K562 (cell line): Measurements from ENCODE around the gene STK11. TPM values are rescaled to one million over a fixed set of nuclear protein-coding genes. Genes with fewer than 3 reads are reported as not detected.
A peak's percentile ranks its signal among the peaks of the same experiment; 100 is the strongest.

Source experiments
- FIP1L1 ChIP-seq: fragments of 200-400 bp; formaldehyde crosslinking; IDR thresholded peaks from 2 replicates; pipeline ENCODE4 v1.6.1; 2018; ENCODE audit warnings: mild to moderate bottlenecking, low read depth, low read length; ENCODE audit not compliant: poor library complexity, severe bottlenecking
- MTA1 ChIP-seq: fragments of 450-650 bp; IDR thresholded peaks from 2 replicates; pipeline ENCODE4 v1.6.1; 2017; ENCODE audit warnings: borderline replicate concordance
- NFIC ChIP-seq: fragments of 450-650 bp; IDR thresholded peaks from 2 replicates; pipeline ENCODE4 v1.6.1; 2017; ENCODE audit warnings: mild to moderate bottlenecking, inconsistent platforms
- NR2C2 ChIP-seq, 2 experiments: fragments of 200-800 bp in 1 of 2; sonication (Bioruptor generic) in 1 of 2; sonication (generic) in 1 of 2; formaldehyde crosslinking in 1 of 2; IDR thresholded peaks; 2 replicates each; pipeline versions ENCODE4 v1.6.1 to v1.8.0; 2016 to 2022; ENCODE audit warnings: mild to moderate bottlenecking in 1 of 2, missing compliant biosample characterization in 1 of 2, missing genetic modification characterization in 1 of 2, missing genetic modification reagents in 1 of 2
- NRF1 ChIP-seq, 2 experiments: fragments of 450-650 bp; IDR thresholded peaks in 1 of 2; conservative IDR thresholded peaks in 1 of 2; 2 replicates each; pipeline ENCODE4 v1.6.1; 2014; ENCODE audit warnings: mild to moderate bottlenecking in 2 of 2
- ZNF263 ChIP-seq: sonication (generic); formaldehyde crosslinking; IDR thresholded peaks from 2 replicates; pipeline ENCODE4 v1.8.0; 2022; ENCODE audit warnings: mild to moderate bottlenecking, missing genetic modification reagents, borderline replicate concordance
- polyA plus RNA-seq, 8 experiments: library from polyadenylated mRNA; depleted of rRNA in 4 of 8; stranded (reverse) in 5 of 8; unstranded in 3 of 8; fragments of >200 nt; fragmentation: Nextera tagmentation in 2 of 8; fragmentation: Illumina TruSeq in 1 of 8; extraction: Ambion mirVana in 2 of 8; extraction: Trizol in 1 of 8; gene quantifications; 2 replicates each; pipeline versions ENCODE4 v1.2.1 to v1.2.3, GENCODE V29; 2011 to 2014; ENCODE audit warnings: inconsistent platforms in 1 of 8, missing spikeins in 1 of 8
- total RNA-seq, 7 experiments: library from RNA; depleted of rRNA in 6 of 7; stranded (reverse); fragments of >200 nt in 6 of 7; fragmentation: Illumina TruSeq in 2 of 7; extraction: Trizol in 2 of 7; gene quantifications; 2 replicates each; pipeline versions ENCODE4 v1.2.1 to v1.2.3, GENCODE V29; 2011 to 2021; ENCODE audit warnings: low replicate concordance in 1 of 7
- TF ChIP-seq, protein P1 (sequence below): fragments of 250-450 bp; sonication (Bioruptor Pico); IDR thresholded peaks from 2 replicates; pipeline ENCODE4 v1.4.0; 2020; ENCODE audit warnings: mild to moderate bottlenecking
- TF ChIP-seq, protein P2 (sequence below): fragments of 200-800 bp; sonication (Bioruptor generic); IDR thresholded peaks from 2 replicates; pipeline ENCODE4 v1.6.1; 2017; ENCODE audit warnings: missing genetic modification characterization, missing compliant biosample characterization
- TF ChIP-seq, protein P3 (sequence below): fragments of 250-450 bp; sonication (Bioruptor Pico); IDR thresholded peaks from 2 replicates; pipeline ENCODE4 v1.5.0; 2021; ENCODE audit warnings: mild to moderate bottlenecking, moderate library complexity
- TF ChIP-seq, protein P4 (sequence below): sonication (generic); formaldehyde crosslinking; IDR thresholded peaks from 2 replicates; pipeline ENCODE4 v1.9.0; 2022; ENCODE audit warnings: mild to moderate bottlenecking, missing genetic modification reagents

Gene STK11
- total and polyA plus RNA-seq, 9 of the 15 experiments (the other 6 are each of a cell fraction or from before 2014, with no cell fraction given) = 0.15 to 96.5 (median 31.7) TPM

DNA sequence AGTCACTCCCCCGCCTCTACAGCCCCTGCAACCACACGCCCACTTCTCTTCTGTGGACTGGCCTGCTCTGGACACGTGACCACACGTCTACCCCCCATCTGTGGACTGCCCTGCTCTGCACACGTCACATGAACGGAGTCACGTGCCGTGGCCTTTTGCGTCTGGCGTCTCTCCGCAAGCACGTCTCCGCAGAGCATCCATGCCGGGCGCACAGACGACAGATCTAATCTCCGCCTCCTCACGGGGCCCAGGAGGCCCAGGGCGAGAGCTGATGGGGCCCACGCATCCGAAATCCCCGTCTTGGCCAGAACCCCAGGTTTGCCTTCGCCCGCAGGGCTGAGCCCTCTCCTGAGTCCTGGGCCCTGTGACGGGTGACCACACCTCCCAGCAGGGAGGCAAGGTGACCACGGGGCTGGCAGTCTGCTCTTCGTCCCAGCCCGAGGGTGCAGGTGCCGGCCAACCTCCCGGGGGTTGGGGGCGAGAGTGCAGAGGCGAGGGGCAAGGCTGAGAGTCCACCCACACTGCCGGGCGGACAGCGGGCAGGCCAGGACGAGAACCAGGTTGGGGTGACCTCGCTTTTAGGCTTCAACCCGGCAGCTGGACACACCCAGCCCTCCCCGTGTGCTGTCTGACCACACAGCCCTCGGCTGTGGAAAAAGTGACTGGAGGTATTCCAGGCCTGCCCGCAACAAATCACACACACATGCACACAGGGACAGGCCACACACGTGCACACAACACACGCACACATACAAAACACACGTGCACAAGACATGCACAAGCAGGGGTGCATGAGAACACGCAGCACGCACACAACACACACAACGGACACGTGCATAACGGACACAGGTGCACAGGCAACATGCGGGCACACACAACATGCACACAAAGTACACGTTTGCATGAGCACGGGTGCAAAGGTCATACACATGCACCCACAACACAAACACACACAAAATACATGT, 35.4 kb upstream of the STK11 start (continued):
- TF ChIP-seq, protein P1, sequence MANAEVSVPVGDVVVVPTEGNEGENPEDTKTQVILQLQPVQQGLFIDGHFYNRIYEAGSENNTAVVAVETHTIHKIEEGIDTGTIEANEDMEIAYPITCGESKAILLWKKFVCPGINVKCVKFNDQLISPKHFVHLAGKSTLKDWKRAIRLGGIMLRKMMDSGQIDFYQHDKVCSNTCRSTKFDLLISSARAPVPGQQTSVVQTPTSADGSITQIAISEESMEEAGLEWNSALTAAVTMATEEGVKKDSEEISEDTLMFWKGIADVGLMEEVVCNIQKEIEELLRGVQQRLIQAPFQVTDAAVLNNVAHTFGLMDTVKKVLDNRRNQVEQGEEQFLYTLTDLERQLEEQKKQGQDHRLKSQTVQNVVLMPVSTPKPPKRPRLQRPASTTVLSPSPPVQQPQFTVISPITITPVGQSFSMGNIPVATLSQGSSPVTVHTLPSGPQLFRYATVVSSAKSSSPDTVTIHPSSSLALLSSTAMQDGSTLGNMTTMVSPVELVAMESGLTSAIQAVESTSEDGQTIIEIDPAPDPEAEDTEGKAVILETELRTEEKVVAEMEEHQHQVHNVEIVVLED (CRISPR knock-in tag) = peak; percentile 88
- TF ChIP-seq, protein P2, sequence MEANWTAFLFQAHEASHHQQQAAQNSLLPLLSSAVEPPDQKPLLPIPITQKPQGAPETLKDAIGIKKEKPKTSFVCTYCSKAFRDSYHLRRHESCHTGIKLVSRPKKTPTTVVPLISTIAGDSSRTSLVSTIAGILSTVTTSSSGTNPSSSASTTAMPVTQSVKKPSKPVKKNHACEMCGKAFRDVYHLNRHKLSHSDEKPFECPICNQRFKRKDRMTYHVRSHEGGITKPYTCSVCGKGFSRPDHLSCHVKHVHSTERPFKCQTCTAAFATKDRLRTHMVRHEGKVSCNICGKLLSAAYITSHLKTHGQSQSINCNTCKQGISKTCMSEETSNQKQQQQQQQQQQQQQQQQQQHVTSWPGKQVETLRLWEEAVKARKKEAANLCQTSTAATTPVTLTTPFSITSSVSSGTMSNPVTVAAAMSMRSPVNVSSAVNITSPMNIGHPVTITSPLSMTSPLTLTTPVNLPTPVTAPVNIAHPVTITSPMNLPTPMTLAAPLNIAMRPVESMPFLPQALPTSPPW = peak; percentile 41; the same call in 1 of the 2 replicates
- TF ChIP-seq ZNF263 (CRISPR knock-in tag) = 0 out of 2 replicates have a peak, but pooled peaks have one; percentile 20
- TF ChIP-seq FIP1L1 = peak; percentile 20
- 0 out of 2 replicates have a peak, but pooled peaks have one; percentile 17 for TF ChIP-seq MTA1
- TF ChIP-seq NR2C2 (CRISPR knock-in tag; IDR thresholded peaks at IDR 0.05) = no peak
- TF ChIP-seq NR2C2 (tag; IDR thresholded peaks at IDR 0.05) = peak; percentile 36
- TF ChIP-seq, protein P3, sequence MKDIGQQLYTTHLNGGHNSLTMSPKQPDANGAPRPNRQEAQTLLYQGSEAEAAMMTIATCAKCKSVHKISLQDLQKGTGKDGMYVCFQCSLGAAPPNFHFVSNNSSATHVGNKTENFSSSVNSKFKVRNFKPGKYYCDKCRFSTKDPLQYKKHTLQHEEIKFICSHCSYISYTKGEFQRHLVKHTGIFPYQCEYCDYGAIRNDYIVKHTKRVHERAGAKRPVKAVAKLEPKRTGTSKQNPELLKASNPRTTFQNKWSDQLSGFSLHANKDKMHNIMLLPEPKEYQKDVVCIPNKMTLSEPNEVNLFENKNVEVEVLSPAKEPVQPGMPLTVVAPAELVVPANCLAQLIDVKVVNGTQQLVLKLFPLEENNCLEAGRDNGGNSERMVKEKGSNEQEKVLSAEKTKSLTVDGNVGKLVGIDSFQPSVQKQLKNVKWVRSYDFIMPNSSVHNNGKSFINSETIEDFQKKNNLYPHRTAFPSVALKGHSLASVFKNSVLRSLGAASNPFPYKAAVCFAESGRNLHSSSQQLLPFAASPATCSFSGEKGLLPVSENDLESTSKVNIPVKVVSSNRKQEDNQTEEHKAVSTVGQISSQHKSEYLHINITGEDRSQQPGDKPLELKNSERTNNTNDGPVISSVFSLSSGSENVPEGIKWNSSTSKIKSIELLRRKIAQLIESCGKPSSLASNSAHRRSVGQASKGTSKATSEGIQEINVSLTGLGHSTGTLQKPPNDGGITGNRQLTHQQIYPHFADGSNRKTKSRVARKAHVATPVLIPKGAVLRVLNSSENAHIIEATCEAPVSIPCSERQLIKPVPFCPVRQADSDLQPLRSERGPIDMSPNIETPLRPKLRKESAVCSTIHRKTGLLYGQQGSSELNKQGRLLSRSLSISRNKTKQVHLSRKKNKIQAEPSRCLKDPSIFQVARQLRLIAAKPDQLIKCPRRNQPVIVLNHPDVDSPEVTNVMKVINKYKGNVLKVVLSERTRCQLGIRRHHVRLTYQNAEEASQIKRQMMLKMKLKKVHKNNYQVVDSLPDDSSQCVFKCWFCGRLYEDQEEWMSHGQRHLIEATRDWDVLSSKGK (CRISPR knock-in tag) = no peak
- peak; percentile 29 to 53; a peak in 2 of 4 replicates for TF ChIP-seq NRF1 (conservative IDR thresholded peaks at IDR 0.05 in 1 of 2, IDR thresholded peaks at IDR 0.05 in 1 of 2)
- TF ChIP-seq, protein P4, sequence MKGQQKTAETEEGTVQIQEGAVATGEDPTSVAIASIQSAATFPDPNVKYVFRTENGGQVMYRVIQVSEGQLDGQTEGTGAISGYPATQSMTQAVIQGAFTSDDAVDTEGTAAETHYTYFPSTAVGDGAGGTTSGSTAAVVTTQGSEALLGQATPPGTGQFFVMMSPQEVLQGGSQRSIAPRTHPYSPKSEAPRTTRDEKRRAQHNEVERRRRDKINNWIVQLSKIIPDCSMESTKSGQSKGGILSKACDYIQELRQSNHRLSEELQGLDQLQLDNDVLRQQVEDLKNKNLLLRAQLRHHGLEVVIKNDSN (CRISPR knock-in tag) = no peak; the same call in 1 of the 2 replicates
- no peak for TF ChIP-seq NFIC
